GM23248 (cell line): ENCODE data around the gene FHAD1. TPM values are rescaled to one million over a fixed set of nuclear protein-coding genes. Genes with fewer than 3 reads are reported as not detected.
A peak's percentile ranks its signal among the peaks of the same experiment; 100 is the strongest.

ENCODE experiments used
- DNase-seq: peaks from one replicate; pipeline ENCODE4 v3.0.0-alpha.2; 2015
- H2AFZ ChIP-seq: fragments of 200-600 bp; sonication (generic); 2 replicates; pipeline ENCODE4 v1.6.1; 2016; ENCODE audit warnings: antibody characterized with exemption
- H3F3A ChIP-seq: fragments of 200-600 bp; sonication (generic); 2 replicates; pipeline ENCODE4 v1.6.1; 2016; ENCODE audit warnings: mild to moderate bottlenecking, antibody characterized with exemption, mixed run types; ENCODE audit not compliant: insufficient read depth
- H3K27ac ChIP-seq: fragments of 200-600 bp; sonication (generic); 2 replicates; pipeline ENCODE4 v1.5.1; 2016; ENCODE audit warnings: mild to moderate bottlenecking
- H3K27me3 ChIP-seq: fragments of 200-600 bp; sonication (generic); replicated peaks from 2 replicates; pipeline ENCODE4 v1.6.1; 2016; ENCODE audit warnings: mild to moderate bottlenecking; ENCODE audit not compliant: insufficient read depth
- H3K36me3 ChIP-seq: fragments of 200-600 bp; sonication (generic); 2 replicates; pipeline ENCODE4 v1.6.1; 2016; ENCODE audit warnings: low read depth, mild to moderate bottlenecking
- H3K4me1 ChIP-seq: fragments of 200-600 bp; sonication (generic); 2 replicates; pipeline ENCODE4 v1.6.1; 2016; ENCODE audit warnings: mild to moderate bottlenecking; ENCODE audit not compliant: insufficient read depth
- H3K4me2 ChIP-seq: fragments of 200-600 bp; sonication (generic); one replicate; pipeline ENCODE4 v1.6.1; 2016; ENCODE audit warnings: mild to moderate bottlenecking; ENCODE audit not compliant: unreplicated experiment
- H3K4me3 ChIP-seq: fragments of 200-600 bp; sonication (generic); 2 replicates; pipeline ENCODE4 v1.5.1; 2016; ENCODE audit warnings: mild to moderate bottlenecking
- H3K79me2 ChIP-seq: fragments of 200-600 bp; sonication (generic); 2 replicates; pipeline ENCODE4 v1.6.1; 2016; ENCODE audit warnings: mild to moderate bottlenecking; ENCODE audit not compliant: insufficient read depth
- H3K9ac ChIP-seq: fragments of 200-600 bp; sonication (generic); 2 replicates; pipeline ENCODE4 v1.6.1; 2016; ENCODE audit warnings: mild to moderate bottlenecking
- H3K9me2 ChIP-seq: fragments of 200-600 bp; sonication (generic); 2 replicates; pipeline ENCODE4 v1.6.1; 2016; ENCODE audit warnings: mixed run types, mild to moderate bottlenecking, moderate library complexity; ENCODE audit not compliant: insufficient read depth
- H3K9me3 ChIP-seq: fragments of 200-600 bp; sonication (generic); one replicate; pipeline ENCODE4 v1.6.1; 2017; ENCODE audit warnings: low read depth
- H4K20me1 ChIP-seq: fragments of 200-600 bp; sonication (generic); 2 replicates; pipeline ENCODE4 v1.6.0; 2016; ENCODE audit not compliant: insufficient read depth
- EZH2 ChIP-seq: fragments of 200-600 bp; sonication (generic); IDR thresholded peaks from 2 replicates; pipeline ENCODE4 v1.6.1; 2018; ENCODE audit warnings: antibody characterized with exemption, mild to moderate bottlenecking; ENCODE audit not compliant: insufficient read depth, poor library complexity, severe bottlenecking
- EZH2phosphoT487 ChIP-seq: fragments of 200-600 bp; sonication (generic); IDR thresholded peaks from 2 replicates; pipeline ENCODE4 v1.6.1; 2018; ENCODE audit warnings: antibody characterized with exemption, moderate library complexity, mild to moderate bottlenecking, low read depth; ENCODE audit not compliant: insufficient read depth
- WGBS, 2 experiments: methylation state at CpG; one replicate each; pipeline ENCODE4 v1.1.6; 2015 to 2017; ENCODE audit warnings: low lambda C conversion rate in 2 of 2, low coverage in 1 of 2; ENCODE audit errors: missing lambda C conversion rate in 2 of 2; 5-methylcytosine and 5-hydroxymethylcytosine counted together
- in situ Hi-C: fragments of 300-500 bp; cut with MboI; formaldehyde crosslinking; loops from 2 replicates; pipeline ENCODE4 v1.15.0; 2020
- polyA plus RNA-seq: library from polyadenylated mRNA; unstranded; fragments of >200 nt; fragmentation: Nextera tagmentation; extraction: Ambion mirVana; gene quantifications from 2 replicates; pipeline ENCODE4 v1.2.1, GENCODE V29; 2016
- total RNA-seq: library from RNA; depleted of rRNA; stranded (reverse); fragments of >200 nt; shearing (Covaris generic); gene quantifications from 2 replicates; pipeline ENCODE4 v1.2.3, GENCODE V29; 2014

The FHAD1 gene
- total and polyA plus RNA-seq, 2 experiments from 2014 or later = 0.24 TPM; not detected in 1

DNA sequence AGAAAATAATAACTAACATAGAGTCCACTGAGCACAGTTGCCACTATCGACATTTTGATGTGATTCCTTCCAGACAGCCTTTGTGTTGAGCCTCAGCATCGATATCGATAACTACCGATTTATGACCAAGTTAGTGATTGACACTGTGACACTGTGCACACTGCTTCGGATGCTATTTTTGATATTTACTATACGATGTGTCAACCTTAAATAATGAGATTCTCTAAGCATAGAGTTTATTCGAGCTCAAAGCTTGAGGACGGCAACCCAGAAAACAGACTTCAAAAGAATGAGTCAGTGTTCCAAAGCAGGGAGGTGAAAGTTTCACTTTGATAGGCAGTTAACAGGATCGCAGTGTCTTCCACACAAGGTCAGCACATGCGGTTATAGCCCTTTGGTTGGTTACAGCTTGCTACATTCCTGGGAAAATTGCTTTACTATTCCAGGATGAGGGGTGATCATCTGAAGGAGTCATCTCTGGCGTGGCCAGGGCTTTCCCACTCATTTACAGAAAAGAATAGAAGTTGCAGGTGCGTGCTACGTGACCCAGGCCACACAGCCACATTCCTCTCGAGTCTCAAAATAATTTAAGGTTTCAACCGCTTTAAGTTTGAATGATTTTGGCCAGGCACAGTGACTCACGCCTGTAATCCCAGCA lies 109.1 kb downstream of the FHAD1 start:
- 0 out of 2 replicates have a peak overlapping the region, but pooled peaks have one; percentile 12 for H3K9ac ChIP-seq
- H3K36me3 ChIP-seq = no peaks in the 10 kb centered on the region
- WGBS, 2 experiments = 57 to 70% methylated on average over 16 of the region's 16 CpGs
- peaks cover 34% of the 10 kb centered on the region for H3F3A ChIP-seq
- in situ Hi-C loops = no loop called here
- H3K9me2 ChIP-seq = no peaks in the 10 kb centered on the region
- no peaks in the 10 kb centered on the region for H4K20me1 ChIP-seq
- H3K27ac ChIP-seq = peak overlapping the region; percentile 59
- H3K79me2 ChIP-seq = no peaks in the 10 kb centered on the region
- peak overlapping the region; percentile 59 for H3K4me2 ChIP-seq
- peaks cover 45% of the 10 kb centered on the region for H3K4me1 ChIP-seq
- no peaks in the 10 kb centered on the region for H3K9me3 ChIP-seq
- H3K4me3 ChIP-seq = no peak overlapping the region
- H2AFZ ChIP-seq = no peak overlapping the region
- DNase-seq = peak; percentile 43
- no peaks in the 10 kb centered on the region for H3K27me3 ChIP-seq
- TF ChIP-seq EZH2 = no peak
- no peak for TF ChIP-seq EZH2phosphoT487

DNA sequence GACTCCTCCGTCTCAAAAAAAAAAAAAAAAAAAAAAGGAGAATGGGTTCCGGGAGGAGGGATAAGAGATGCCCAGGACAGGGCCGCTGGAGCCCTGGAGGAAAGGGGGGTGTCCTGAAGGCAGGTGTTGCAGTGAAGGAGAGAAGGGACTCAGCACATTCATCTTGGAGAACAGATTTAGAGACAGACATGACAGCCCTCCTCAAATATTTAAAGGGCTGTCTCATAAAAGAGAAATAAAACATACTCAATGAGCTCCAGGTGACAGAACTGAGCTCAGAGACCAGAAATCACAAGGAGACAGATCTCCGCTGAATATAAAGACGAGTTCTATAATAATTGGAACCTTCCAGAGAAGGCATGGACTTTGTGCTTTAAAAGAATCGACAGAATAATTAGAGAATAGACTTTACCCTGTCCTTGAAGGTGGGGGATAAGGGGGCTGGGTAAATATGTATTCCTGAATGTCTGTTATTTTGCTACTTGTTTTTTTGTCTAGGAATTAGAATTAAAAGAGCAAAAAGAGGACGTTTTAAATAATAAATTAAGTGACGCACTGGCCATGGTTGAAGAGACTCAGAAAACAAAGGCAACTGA lies 110.7 kb downstream of the FHAD1 start:
- 65 to 70% methylated on average over 7 to 8 of the region's 8 CpGs for WGBS, 2 experiments
- Histone ChIP-seq H3K27me3 (no peaks in the 10 kb centered on the region), H3K27ac (no peak overlapping the region), H3K4me2 (no peak overlapping the region), H3K4me1 (peaks cover 36% of the 10 kb centered on the region), H3K4me3 (no peak overlapping the region), H2AFZ (no peak overlapping the region), H3F3A (peaks cover 32% of the 10 kb centered on the region), H3K9me2 (no peaks in the 10 kb centered on the region), H3K79me2 (no peaks in the 10 kb centered on the region), H3K9me3 (no peaks in the 10 kb centered on the region), H4K20me1 (no peaks in the 10 kb centered on the region), H3K36me3 (no peaks in the 10 kb centered on the region), H3K9ac (no peak overlapping the region)
- in situ Hi-C loops = no loop called here
- TF ChIP-seq EZH2phosphoT487 (no peak), EZH2 (no peak)
- no peak for DNase-seq

DNA sequence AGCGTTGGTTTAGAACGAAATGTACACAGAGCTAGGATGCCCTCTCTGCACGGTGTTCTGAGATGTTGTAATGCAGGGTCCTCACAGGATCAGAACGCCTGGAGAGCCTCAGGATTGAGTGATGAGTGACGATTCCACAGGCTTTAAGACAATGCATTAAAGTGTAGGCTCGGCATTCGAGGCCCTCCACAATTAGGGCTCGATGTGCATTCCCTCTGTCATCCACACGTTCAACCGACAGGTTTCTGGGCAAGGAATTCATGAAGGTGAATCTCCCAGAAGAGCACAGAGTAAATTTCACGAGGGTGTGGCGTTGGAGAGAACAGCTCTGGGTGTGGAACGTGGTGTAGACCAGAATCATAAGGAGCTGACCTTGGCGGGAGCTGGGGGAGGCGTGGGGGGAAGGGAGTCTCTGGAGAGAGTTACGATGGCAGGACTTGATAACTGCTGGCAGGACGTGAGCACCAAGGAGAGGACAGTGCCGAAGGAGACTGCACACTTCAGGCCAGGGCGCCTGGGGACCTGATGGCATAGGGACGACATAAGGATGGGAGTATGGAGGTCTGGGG lies 111.6 kb downstream of the FHAD1 start:
- H3K9me2 ChIP-seq = no peaks in the 10 kb centered on the region
- no peaks in the 10 kb centered on the region for H3K27me3 ChIP-seq
- peaks cover 23% of the 10 kb centered on the region for H3F3A ChIP-seq
- H3K36me3 ChIP-seq = no peaks in the 10 kb centered on the region
- no peak overlapping the region for H3K9ac ChIP-seq
- no peaks in the 10 kb centered on the region for H3K79me2 ChIP-seq
- in situ Hi-C loops = no loop called here
- no peaks in the 10 kb centered on the region for H3K9me3 ChIP-seq
- WGBS, 2 experiments = 81 to 86% methylated on average over 18 to 20 of the region's 20 CpGs
- no peak for TF ChIP-seq EZH2
- no peak for TF ChIP-seq EZH2phosphoT487
- no peak for DNase-seq
- no peak overlapping the region for H3K4me2 ChIP-seq
- no peak overlapping the region for H2AFZ ChIP-seq
- H3K4me1 ChIP-seq = peaks cover 33% of the 10 kb centered on the region
- H3K4me3 ChIP-seq = no peak overlapping the region
- H4K20me1 ChIP-seq = no peaks in the 10 kb centered on the region
- no peak overlapping the region for H3K27ac ChIP-seq

DNA sequence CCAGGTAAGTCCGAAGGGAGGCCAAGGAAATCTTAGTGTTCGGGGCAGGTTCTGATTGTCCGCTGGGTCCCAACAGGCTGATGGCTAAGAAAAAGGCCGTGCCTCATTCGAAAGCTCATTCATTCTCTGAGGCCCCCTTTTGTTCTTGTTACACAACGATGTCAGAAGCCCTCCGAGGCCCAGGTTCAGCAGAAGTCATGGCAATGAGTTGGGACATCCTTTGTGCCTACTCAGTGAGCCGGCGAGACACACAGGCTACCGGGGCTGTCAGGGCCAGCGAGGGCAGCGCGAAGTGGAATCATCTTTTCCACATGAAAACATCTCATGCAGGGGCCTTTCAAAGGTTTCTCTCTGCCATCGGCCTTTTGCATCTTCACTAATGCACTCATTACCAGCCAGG lies 113.7 kb downstream of the FHAD1 start:
- Histone ChIP-seq H3K27ac (no peak overlapping the region), H3F3A (peaks cover 8% of the 10 kb centered on the region), H4K20me1 (no peaks in the 10 kb centered on the region), H3K79me2 (no peaks in the 10 kb centered on the region), H3K9me2 (no peaks in the 10 kb centered on the region), H3K27me3 (no peaks in the 10 kb centered on the region), H3K4me1 (peaks cover 19% of the 10 kb centered on the region), H2AFZ (no peak overlapping the region), H3K36me3 (no peaks in the 10 kb centered on the region), H3K9me3 (no peaks in the 10 kb centered on the region), H3K9ac (no peak overlapping the region), H3K4me2 (no peak overlapping the region), H3K4me3 (no peak overlapping the region)
- in situ Hi-C loops = no loop called here
- TF ChIP-seq EZH2phosphoT487 (no peak), EZH2 (no peak)
- DNase-seq = no peak
- 90 to 97% methylated on average over 14 of the region's 14 CpGs for WGBS, 2 experiments
